GM19463 (cell line): ENCODE measurements around the gene USH1G.
"Not testable (repeated sequence)": the region's sequence is repeated elsewhere in the genome, so short reads cannot be mapped to it uniquely, and the experiment has no call there.

ENCODE experiments used
- ATAC-seq: cut with Tn5 transposase; IDR thresholded peaks from one replicate; pipeline ENCODE4 v1.9.1; 2021; ENCODE audit warnings: mild to moderate bottlenecking, moderate library complexity; ENCODE audit not compliant: unreplicated experiment

USH1G gene

GRCh38 chr17:74907012-74907411 lies 16.0 kb downstream of the USH1G start:
- no peak for ATAC-seq

- not testable (repeated sequence) for ATAC-seq
Observed at GRCh38 chr17:74906214-74906793, 16.8 kb downstream of the USH1G start.

GRCh38 chr17:74904687-74905409 lies 18.2 kb downstream of the USH1G start:
- no peak for ATAC-seq

GRCh38 chr17:74903671-74904070 lies 19.4 kb downstream of the USH1G start:
- no peak for ATAC-seq

- ATAC-seq = no peak
Observed at GRCh38 chr17:74903034-74903433, 20.0 kb downstream of the USH1G start.

- ATAC-seq = no peak
Observed at GRCh38 chr17:74901353-74902135, 21.5 kb downstream of the USH1G start.

GRCh38 chr17:74900208-74900607 lies 22.8 kb downstream of the USH1G start:
- no peak for ATAC-seq

- ATAC-seq = no peak
Observed at GRCh38 chr17:74898376-74898946, 24.6 kb downstream of the USH1G start.

GRCh38 chr17:74893936-74894671 lies 29.0 kb downstream of the USH1G start:
- no peak for ATAC-seq

GRCh38 chr17:74892974-74893911 lies 29.8 kb downstream of the USH1G start, which contains the start of gene FADS6:
TSS of gene FADS6 (minus strand) at chr17:74893633. CDS start at chr17:74893595, 38 bp downstream.
- ATAC-seq = no peak

- no peak for ATAC-seq
Observed at GRCh38 chr17:74892013-74892841, 30.8 kb downstream of the USH1G start.

- no peak for ATAC-seq
Observed at GRCh38 chr17:74890554-74890953, 32.5 kb downstream of the USH1G start.

GRCh38 chr17:74888469-74888868 lies 34.6 kb downstream of the USH1G start:
- no peak for ATAC-seq

GRCh38 chr17:74883241-74883745 lies 39.8 kb downstream of the USH1G start:
- no peak for ATAC-seq

GRCh38 chr17:74882517-74883240 lies 40.4 kb downstream of the USH1G start:
- ATAC-seq = no peak

- ATAC-seq = no peak
Observed at GRCh38 chr17:74881073-74881472, 42.0 kb downstream of the USH1G start.

- no peak for ATAC-seq
Observed at GRCh38 chr17:74879308-74879707, 43.7 kb downstream of the USH1G start.

GRCh38 chr17:74878658-74879057 lies 44.4 kb downstream of the USH1G start:
- ATAC-seq = no peak
